Occipital lobe (tissue), 2 donors: ENCODE results near the gene TMEM100. TPM values are rescaled to one million over a fixed set of nuclear protein-coding genes. Genes with fewer than 3 reads are reported as not detected.

Experiments
- DNase-seq: peaks from one replicate; lab custom pipeline; 2025; lab: John Stamatoyannopoulos, UW
- total RNA-seq: library from RNA; depleted of rRNA; stranded (reverse); fragments of >200 nt; gene quantifications from one replicate; pipeline ENCODE4 v1.2.3, GENCODE V29; 2014

Gene TMEM100
- total RNA-seq, 1 donor from 2014 or later, result 3.3 TPM

DNA sequence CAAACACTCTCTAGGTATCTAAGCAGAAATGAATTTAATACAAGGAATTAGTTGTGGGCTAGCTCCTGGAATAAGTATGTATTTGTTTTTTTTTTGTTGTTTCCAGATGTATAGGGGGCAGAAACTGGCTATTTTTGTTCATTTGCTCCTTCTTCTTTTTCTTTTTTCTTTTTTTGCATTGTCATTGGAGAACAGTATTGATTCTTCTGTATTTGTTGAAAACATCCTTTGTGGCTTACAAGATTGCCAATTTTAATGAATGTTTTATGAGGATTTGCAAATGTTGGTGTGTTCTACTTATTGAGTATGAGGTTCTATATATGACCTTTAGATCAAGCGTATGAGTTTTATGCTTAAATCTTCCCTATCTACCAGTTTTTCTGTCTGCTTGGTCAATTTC, 22.6 kb upstream of the TMEM100 start:
- DNase-seq, result no peak

- no peak for DNase-seq
Observed at GRCh38 chr17:55743103-55743679, 20.5 kb upstream of the TMEM100 start.

DNA sequence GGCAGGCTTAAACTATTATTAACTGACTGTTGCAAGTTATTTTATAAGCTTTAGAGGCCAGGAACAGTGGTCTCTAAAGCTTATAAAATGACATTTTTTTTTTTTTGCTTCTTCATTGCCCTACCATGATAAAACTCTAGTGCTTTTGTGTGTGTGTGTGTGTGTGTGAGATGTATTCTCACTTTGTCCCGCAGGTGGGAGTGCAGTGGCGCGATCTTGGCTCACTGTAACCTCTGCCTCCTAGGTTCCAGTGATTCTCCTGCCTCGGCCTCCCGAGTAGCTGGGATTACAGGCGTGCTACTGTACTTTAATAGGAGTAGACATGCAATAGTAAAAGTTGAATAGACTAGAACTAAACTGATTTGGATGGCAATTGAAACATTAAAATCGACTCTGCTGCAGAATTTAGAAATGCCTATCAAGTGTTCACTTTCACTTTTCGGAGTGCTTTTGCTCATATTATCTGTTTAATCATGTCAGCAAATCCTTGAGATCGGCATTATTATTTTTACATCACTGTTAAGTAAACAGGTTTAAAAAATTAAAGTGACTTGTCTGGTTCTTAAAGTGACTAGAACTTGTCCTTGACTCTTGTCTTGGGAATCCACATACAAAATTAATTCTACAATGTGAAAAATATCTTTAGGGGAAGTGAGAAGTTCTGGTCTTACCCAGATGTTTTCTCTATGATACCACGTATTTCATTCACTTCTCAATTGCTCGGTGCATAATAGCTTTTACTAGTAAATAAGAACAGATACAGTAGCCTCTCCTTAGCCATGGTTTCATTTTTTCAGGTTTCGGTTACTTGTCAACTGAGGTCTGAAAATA, 19.8 kb upstream of the TMEM100 start:
- no peak for DNase-seq

DNA sequence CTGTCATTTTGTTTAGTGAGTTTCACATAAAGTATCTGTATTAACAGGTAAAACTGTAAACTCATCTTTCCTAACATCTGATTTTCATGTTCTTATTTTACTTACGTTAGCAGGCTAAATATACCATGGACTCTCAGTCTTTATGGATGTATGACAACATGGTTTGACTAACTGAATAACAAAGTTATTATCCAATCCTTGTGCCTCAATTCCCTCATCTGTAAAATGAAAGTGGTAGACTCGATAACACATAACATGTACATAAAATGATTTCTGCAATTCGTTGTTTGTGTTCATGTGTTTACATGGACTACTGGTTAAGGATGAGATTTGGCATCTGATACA, 18.7 kb upstream of the TMEM100 start:
- no peak for DNase-seq

DNA sequence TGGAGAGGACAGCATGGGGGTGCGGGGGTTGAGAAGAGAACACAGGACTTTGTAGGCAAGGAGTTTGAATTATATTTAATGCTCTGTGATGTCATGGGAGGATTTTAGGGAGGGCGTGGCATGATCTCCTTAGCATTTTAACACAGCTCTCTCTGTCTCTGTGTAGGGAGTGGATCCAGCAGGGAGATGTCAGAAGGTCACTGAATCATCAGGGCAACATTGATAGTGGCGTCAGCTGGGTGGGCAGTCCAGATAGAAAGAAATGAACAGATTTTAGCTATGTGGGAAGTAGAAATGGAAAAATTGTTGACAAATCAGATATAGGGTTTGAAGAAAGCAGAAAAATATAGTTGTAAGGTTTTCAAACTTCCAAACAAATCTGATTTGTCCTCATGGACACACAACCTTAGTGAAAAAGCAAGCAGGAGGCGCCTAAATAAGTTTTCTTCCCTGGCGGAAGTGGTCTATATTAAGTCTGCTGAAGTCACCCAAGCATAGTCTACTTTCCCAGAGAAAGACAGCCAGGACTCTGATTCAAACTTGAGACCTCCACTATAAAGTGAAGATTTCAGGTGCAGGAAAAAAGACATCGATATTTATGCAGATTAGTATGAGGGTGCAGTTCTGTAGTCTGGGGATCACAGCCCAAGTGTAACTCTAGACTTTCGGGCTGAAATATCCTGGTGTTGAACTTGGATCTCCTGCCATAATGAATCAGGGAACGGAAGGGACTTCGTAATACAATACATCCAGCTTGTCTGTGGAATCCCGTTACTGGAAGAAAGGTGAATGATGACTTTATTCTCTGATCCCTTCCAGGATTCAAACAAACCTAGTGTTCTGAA, 18.1 kb upstream of the TMEM100 start:
- no peak for DNase-seq

GRCh38 chr17:55737976-55738501, 15.4 kb upstream of the TMEM100 start:
- no peak for DNase-seq

GRCh38 chr17:55735731-55736405, 13.2 kb upstream of the TMEM100 start:
- no peak for DNase-seq

GRCh38 chr17:55734128-55734781, 11.6 kb upstream of the TMEM100 start:
- no peak for DNase-seq

- no peak for DNase-seq
Observed at GRCh38 chr17:55731586-55732250, 9.1 kb upstream of the TMEM100 start.

- no peak for DNase-seq
Observed at GRCh38 chr17:55730808-55731207, 8.1 kb upstream of the TMEM100 start.

GRCh38 chr17:55730380-55730779, 7.7 kb upstream of the TMEM100 start:
- DNase-seq, result no peak

GRCh38 chr17:55729484-55729883, 6.8 kb upstream of the TMEM100 start:
- DNase-seq, result no peak

GRCh38 chr17:55728833-55729232, 6.2 kb upstream of the TMEM100 start:
- no peak for DNase-seq

DNA sequence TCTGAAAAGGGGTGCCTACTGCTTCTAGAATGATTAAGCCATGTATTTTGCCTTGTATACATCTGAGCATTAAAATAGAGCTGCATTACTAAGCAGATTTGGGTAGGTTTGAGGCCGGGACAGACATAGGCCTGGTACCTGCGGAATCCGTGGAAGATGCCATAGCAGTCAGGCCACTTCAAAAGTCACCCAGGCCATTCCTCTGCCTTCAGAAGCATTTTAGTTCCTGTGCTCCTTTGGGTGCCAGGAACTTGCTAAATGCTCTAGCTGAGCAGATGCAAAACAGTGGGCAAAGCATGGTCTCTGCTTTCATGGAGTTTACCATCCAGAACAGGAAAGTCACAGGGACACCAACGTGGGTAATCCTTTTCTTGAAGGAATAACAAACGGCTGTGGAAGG, 5.7 kb upstream of the TMEM100 start:
- DNase-seq, result no peak

DNA sequence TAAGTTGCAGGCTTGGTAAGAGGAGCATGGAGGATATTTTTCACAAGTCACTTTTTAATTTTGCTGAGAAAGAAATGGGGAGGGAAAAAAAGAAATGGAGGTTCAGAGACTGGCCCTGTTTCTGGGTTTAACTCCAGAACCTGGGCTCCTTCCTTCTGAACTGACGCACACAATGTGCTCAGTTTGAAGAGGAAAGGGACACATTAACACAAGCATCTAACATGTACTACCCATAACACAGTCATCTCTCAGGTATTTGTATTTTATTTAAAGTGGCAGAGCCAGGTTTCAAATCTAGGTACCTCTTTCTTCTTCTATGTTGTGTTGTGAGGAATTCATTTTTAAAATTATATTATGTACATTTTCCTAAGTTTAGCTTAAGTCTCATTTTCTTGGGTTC, 5.3 kb upstream of the TMEM100 start:
- DNase-seq, result no peak

DNA sequence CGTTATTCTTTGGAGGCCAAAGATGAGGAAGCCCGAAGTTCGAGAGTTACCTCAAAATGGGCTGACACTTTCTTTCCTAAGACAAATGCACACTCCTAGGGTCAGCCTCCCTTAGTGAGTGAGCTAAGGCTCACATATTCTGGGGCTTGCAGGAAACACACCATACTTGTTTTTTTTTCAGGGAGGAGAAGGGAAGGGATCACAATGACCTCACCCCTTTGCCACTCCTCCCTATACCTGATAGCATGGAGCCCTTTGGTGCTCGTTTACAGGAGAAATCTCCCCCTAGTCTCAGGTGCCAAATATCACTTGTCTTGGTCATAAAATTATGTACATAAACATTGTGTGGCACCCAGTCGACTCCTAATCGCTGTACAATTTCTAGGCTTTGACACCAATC, 4.6 kb upstream of the TMEM100 start:
- no peak for DNase-seq

GRCh38 chr17:55726440-55726839, 3.8 kb upstream of the TMEM100 start:
- no peak for DNase-seq

GRCh38 chr17:55723488-55723848, 804 bp upstream of the TMEM100 start:
- no peak for DNase-seq

DNA sequence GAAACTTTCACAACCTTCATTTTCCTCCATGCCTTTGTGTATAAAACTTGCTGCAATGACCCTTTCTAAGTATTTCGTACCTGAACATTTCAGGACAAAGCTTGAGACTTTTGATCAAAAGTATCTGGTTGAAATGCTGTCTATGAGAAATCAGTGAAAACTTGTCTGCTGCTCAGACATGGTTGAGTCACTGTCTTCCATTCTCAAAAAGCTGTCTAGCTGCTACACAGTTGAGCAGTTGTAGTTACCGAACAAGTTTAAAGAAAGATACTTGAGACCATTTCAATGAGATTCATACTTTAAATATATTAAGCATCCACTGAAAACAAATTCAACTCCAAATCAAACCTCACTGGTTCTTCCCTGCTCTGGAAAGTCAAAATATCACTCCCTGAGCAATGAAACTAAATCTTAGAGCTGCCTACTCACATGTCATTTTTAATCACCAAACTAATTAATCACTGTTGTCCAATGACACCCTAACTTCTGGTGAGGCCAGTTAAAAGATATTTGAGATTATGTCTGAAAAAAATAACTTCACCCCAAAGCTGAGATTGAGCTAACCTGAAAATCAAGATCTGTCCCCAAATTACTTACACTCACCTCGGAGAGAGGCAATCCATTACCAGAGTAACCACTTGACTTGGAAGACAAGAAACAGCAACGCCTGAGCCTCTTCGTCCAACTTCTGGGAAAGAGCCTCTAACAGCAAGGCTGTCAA, 488 bp downstream of the TMEM100 start:
- DNase-seq, result no peak
